ENCODE results near the gene GPBP1. TPM values are rescaled to one million over a fixed set of nuclear protein-coding genes. Genes with fewer than 3 reads are reported as not detected.

The GPBP1 gene
- total RNA-seq, 2 donors from 2014 or later: 40.2 to 93.0 TPM

DNA sequence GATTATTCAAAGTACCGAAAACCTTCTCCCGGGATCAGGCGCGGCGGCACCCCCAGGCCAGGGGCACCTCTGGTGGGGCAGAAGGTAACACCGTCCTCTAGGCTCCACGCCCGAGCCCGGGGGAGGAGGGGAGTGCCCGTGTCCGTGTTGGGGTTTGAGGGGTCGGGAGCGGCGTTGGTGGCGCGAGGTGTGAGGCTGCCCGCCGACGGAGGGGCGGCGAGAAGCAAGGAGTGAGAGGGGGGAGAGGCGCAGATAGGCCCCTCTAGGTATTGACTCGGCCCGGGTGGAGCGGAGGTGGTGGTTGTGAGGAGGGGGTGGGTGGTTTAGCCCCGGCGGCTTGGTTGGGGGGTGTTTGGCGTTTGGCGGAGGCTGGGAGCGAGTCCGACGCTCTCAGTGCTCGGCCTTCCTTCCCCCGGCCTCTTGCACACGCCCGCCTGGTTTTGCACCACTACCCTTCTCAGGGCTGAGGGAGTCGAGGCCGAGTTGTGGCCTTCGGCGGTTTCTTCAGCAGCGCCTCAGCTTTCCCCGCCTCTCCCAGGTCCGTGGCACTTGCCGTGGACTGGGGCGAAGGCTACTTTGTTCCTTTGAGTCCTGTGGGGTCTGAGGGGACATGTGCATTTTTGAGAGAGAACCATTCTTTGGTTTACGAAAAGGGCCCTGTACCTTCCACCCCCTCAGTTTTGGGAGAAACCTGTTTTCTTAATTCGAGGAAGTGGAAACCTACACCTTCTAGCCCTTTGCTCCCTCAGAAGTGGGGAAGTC is 450 bp downstream of the GPBP1 start:
- Histone ChIP-seq H3K27me3 (replicated peaks; ENCODE audit: insufficient read depth) (no peaks in the 10 kb centered on the region), H3K36me3 (no peaks in the 10 kb centered on the region), H3K4me1 (ENCODE audit: control insufficient read depth in 1 of 2, low read depth in 2 of 2) (peaks cover 34 to 40% of the 10 kb centered on the region in 2 donors), H3K27ac (peak overlapping the region; percentile 95 to 98), H3K9me3 (no peaks in the 10 kb centered on the region), H3K4me3 (peak overlapping the region; percentile 86)
- DNase-seq (ENCODE audit: low spot score) (no peak), ATAC-seq (ENCODE audit: insufficient number of reproducible peaks, low FRiP score, low read depth) (peak; percentile 5)
- TF ChIP-seq, protein P1, sequence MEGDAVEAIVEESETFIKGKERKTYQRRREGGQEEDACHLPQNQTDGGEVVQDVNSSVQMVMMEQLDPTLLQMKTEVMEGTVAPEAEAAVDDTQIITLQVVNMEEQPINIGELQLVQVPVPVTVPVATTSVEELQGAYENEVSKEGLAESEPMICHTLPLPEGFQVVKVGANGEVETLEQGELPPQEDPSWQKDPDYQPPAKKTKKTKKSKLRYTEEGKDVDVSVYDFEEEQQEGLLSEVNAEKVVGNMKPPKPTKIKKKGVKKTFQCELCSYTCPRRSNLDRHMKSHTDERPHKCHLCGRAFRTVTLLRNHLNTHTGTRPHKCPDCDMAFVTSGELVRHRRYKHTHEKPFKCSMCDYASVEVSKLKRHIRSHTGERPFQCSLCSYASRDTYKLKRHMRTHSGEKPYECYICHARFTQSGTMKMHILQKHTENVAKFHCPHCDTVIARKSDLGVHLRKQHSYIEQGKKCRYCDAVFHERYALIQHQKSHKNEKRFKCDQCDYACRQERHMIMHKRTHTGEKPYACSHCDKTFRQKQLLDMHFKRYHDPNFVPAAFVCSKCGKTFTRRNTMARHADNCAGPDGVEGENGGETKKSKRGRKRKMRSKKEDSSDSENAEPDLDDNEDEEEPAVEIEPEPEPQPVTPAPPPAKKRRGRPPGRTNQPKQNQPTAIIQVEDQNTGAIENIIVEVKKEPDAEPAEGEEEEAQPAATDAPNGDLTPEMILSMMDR (IDR thresholded peaks at IDR 0.05): no peak

DNA sequence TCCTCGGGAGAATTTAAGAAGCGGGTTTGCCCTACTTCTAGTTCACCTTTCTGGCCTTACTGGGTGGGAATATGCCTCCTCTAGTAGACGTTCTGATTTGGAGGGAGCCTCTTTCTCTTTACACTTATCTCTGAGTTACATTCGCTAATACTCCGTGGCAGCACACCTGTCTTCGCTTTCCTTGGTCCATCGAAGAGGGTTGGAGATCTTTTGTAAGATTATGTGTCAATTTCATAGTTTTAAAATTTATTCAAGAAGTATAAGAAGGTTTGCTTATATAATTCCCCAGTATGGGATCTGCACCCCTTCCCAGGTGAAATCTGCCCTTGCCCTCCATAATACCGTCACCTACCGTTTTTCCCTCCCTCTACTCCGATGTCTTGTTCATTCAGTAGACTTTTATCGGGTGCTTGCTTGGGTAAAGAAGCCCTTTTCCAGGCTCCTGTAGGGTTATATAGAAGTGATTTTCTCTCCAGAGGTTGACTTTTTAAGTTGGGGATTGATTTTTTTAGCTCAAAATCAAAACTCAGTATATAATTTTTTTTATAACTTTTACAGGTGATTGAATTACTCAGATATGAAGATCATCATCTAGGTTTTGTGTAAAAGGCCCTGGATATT is 1.1 kb downstream of the GPBP1 start:
- Histone ChIP-seq H3K27ac (peak overlapping the region; percentile 95 to 98), H3K4me1 (ENCODE audit: control insufficient read depth in 1 of 2, low read depth in 2 of 2) (peaks cover 41 to 47% of the 10 kb centered on the region in 2 donors), H3K27me3 (replicated peaks; ENCODE audit: insufficient read depth) (no peaks in the 10 kb centered on the region), H3K4me3 (peak overlapping the region; percentile 86), H3K9me3 (no peaks in the 10 kb centered on the region), H3K36me3 (no peaks in the 10 kb centered on the region)
- TF ChIP-seq, protein P1 (IDR thresholded peaks at IDR 0.05): no peak
- no peak for DNase-seq (ENCODE audit: low spot score)
- no peak for ATAC-seq (ENCODE audit: insufficient number of reproducible peaks, low FRiP score, low read depth)

- ATAC-seq (ENCODE audit: insufficient number of reproducible peaks, low FRiP score, low read depth) (no peak), DNase-seq (ENCODE audit: low spot score) (no peak)
- TF ChIP-seq, protein P1 (IDR thresholded peaks at IDR 0.05): no peak
- no peaks in the 10 kb centered on the region for H3K27me3 ChIP-seq (replicated peaks; ENCODE audit: insufficient read depth)
- peaks cover 48 to 54% of the 10 kb centered on the region in 2 donors for H3K4me1 ChIP-seq (ENCODE audit: control insufficient read depth in 1 of 2, low read depth in 2 of 2)
- peak overlapping the region; percentile 86 for H3K4me3 ChIP-seq
- no peaks in the 10 kb centered on the region for H3K36me3 ChIP-seq
- no peaks in the 10 kb centered on the region for H3K9me3 ChIP-seq
- peak overlapping the region in 1 of 2 donors; percentile 95 for H3K27ac ChIP-seq
Measured at GRCh38 chr5:57175551-57176309, 1.9 kb downstream of the GPBP1 start.

DNA sequence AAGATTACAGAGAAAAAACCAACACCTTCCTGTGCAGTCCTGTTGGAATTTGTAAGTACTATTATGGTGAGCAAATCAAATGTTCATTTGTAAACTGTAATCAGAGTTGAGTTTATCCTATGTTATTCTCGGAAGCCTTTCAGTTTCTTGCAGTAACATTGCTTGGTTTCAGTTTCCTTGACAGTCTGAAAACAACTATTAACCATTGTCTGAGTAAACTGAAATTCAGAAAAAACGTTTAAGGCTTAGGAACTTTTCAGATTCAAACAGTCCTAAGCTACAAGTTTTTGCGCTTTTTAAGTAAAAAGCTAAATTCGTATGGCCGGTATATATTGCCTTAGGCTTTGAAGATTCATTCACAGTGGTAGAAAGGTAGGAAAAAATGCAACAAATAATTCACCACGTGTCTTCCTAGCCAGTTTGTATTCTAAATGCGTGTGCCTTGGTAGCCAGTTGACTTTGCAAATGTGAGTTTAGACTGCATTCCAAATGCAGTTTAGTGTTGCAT is 2.5 kb downstream of the GPBP1 start:
- no peak for ATAC-seq (ENCODE audit: insufficient number of reproducible peaks, low FRiP score, low read depth)
- Histone ChIP-seq H3K4me3 (peak overlapping the region; percentile 86), H3K36me3 (no peaks in the 10 kb centered on the region), H3K27me3 (replicated peaks; ENCODE audit: insufficient read depth) (no peaks in the 10 kb centered on the region), H3K4me1 (ENCODE audit: control insufficient read depth in 1 of 2, low read depth in 2 of 2) (peaks cover 51 to 61% of the 10 kb centered on the region in 2 donors), H3K9me3 (no peaks in the 10 kb centered on the region), H3K27ac (peak overlapping the region in 1 of 2 donors; percentile 95)
- TF ChIP-seq, protein P1 (IDR thresholded peaks at IDR 0.05): no peak
- DNase-seq (ENCODE audit: low spot score): no peak

Measured in thoracic aorta (tissue), 2 donors.